H7 (cell line): ENCODE measurements around the gene FKBP10. TPM values are rescaled to one million over a fixed set of nuclear protein-coding genes. Genes with fewer than 3 reads are reported as not detected.
A peak's percentile ranks its signal among the peaks of the same experiment; 100 is the strongest.
"Not testable (repeated sequence)": the region's sequence is repeated elsewhere in the genome, so short reads cannot be mapped to it uniquely, and the experiment has no call there.

ENCODE experiments used
- DNase-seq: peaks from one replicate; pipeline ENCODE4 v3.0.0; 2012
- H3K27me3 ChIP-seq: 2 replicates; pipeline ENCODE4 v1.6.0; 2011; ENCODE audit warnings: mild to moderate bottlenecking, low read length; ENCODE audit not compliant: control insufficient read depth, insufficient read depth
- H3K36me3 ChIP-seq: replicated peaks from 2 replicates; pipeline ENCODE4 v1.5.1; 2011; ENCODE audit warnings: low read length; ENCODE audit not compliant: control insufficient read depth, insufficient read depth
- H3K4me3 ChIP-seq: 2 replicates; pipeline ENCODE4 v1.5.1; 2011; ENCODE audit warnings: low read depth, mild to moderate bottlenecking, control low read depth, low read length, moderate library complexity; ENCODE audit not compliant: insufficient read depth
- total RNA-seq: library from RNA; depleted of rRNA; stranded (reverse); fragments of >200 nt; shearing (Covaris generic); gene quantifications from 2 replicates; pipeline ENCODE4 v1.2.3, GENCODE V29; 2014

The FKBP10 gene
- total RNA-seq, 1 experiment from 2014 or later: 206 TPM

GRCh38 chr17:41811549-41812380, 1.0 kb upstream of the FKBP10 start, which contains the start of gene P3H4:
Gene P3H4 (minus strand): TSS chr17:41811949. CDS start chr17:41811915, 34 bp downstream.
- peak; percentile 95 for DNase-seq
- H3K4me3 ChIP-seq: peak within 1 kb of the TSS; percentile 82
- H3K27me3 ChIP-seq: peaks cover 10% of the 10 kb centered on the region
- peaks cover 2% of the 10 kb centered on the region for H3K36me3 ChIP-seq

- H3K27me3 ChIP-seq: peaks cover 10% of the 10 kb centered on the region
- DNase-seq: no peak
- H3K4me3 ChIP-seq: peak overlapping the region; percentile 82
These were observed 412 bp downstream of the FKBP10 start for GRCh38 chr17:41813152-41813680.

GRCh38 chr17:41813699-41814124, 908 bp downstream of the FKBP10 start:
- Histone ChIP-seq H3K36me3 (peaks cover 2% of the 10 kb centered on the region), H3K27me3 (peaks cover 10% of the 10 kb centered on the region), H3K4me3 (peak overlapping the region; percentile 82)
- no peak for DNase-seq

More at GRCh38 chr17:41813152-41813680, 412 bp downstream of the FKBP10 start:
- H3K36me3 ChIP-seq: no peaks in the 10 kb centered on the region; the same call in 1 of the 2 replicates

- Histone ChIP-seq H3K36me3 (peaks cover 4% of the 10 kb centered on the region), H3K27me3 (peaks cover 10% of the 10 kb centered on the region), H3K4me3 (no peak overlapping the region)
- DNase-seq: no peak
These were observed 1.4 kb downstream of the FKBP10 start for GRCh38 chr17:41814195-41814594.

GRCh38 chr17:41816637-41817320, 4.0 kb downstream of the FKBP10 start:
- peaks cover 6% of the 10 kb centered on the region for H3K36me3 ChIP-seq
- no peak overlapping the region for H3K4me3 ChIP-seq
- H3K27me3 ChIP-seq: no peaks in the 10 kb centered on the region
- no peak for DNase-seq

GRCh38 chr17:41818024-41818423, 5.2 kb downstream of the FKBP10 start:
- Histone ChIP-seq H3K27me3 (no peaks in the 10 kb centered on the region), H3K4me3 (no peak overlapping the region), H3K36me3 (peaks cover 9% of the 10 kb centered on the region)
- no peak for DNase-seq

GRCh38 chr17:41821776-41822175, 9.0 kb downstream of the FKBP10 start:
- no peak overlapping the region for H3K4me3 ChIP-seq
- H3K36me3 ChIP-seq: peaks cover 12% of the 10 kb centered on the region
- peak; percentile 49 for DNase-seq
- no peaks in the 10 kb centered on the region for H3K27me3 ChIP-seq

GRCh38 chr17:41822216-41823140, 9.7 kb downstream of the FKBP10 start:
- Histone ChIP-seq H3K4me3 (no peak overlapping the region), H3K27me3 (no peaks in the 10 kb centered on the region), H3K36me3 (peaks cover 14% of the 10 kb centered on the region)
- no peak for DNase-seq

- DNase-seq: no peak
- H3K36me3 ChIP-seq: peaks cover 14% of the 10 kb centered on the region
- no peaks in the 10 kb centered on the region for H3K27me3 ChIP-seq
- no peak overlapping the region for H3K4me3 ChIP-seq
These were observed 10.3 kb downstream of the FKBP10 start for GRCh38 chr17:41823141-41823524.

- H3K36me3 ChIP-seq: peaks cover 13% of the 10 kb centered on the region
- no peaks in the 10 kb centered on the region for H3K27me3 ChIP-seq
- no peak for DNase-seq
- no peak overlapping the region for H3K4me3 ChIP-seq
These were observed 10.8 kb downstream of the FKBP10 start for GRCh38 chr17:41823580-41823979.

- Histone ChIP-seq H3K4me3 (no peak overlapping the region), H3K36me3 (peaks cover 12% of the 10 kb centered on the region), H3K27me3 (no peaks in the 10 kb centered on the region)
- no peak for DNase-seq
These were observed 11.3 kb downstream of the FKBP10 start for GRCh38 chr17:41824086-41824485.

GRCh38 chr17:41825175-41825845, 12.5 kb downstream of the FKBP10 start:
- no peak overlapping the region for H3K4me3 ChIP-seq
- H3K27me3 ChIP-seq: no peaks in the 10 kb centered on the region
- no peak for DNase-seq
- H3K36me3 ChIP-seq: peaks cover 15% of the 10 kb centered on the region

- H3K4me3 ChIP-seq, H3K27me3 ChIP-seq, DNase-seq: not testable (repeated sequence)
- peaks cover 16% of the 10 kb centered on the region for H3K36me3 ChIP-seq
These were observed 17.2 kb downstream of the FKBP10 start for GRCh38 chr17:41829961-41830360.
